ENCODE results near the gene GRM1.

The GRM1 gene

DNA sequence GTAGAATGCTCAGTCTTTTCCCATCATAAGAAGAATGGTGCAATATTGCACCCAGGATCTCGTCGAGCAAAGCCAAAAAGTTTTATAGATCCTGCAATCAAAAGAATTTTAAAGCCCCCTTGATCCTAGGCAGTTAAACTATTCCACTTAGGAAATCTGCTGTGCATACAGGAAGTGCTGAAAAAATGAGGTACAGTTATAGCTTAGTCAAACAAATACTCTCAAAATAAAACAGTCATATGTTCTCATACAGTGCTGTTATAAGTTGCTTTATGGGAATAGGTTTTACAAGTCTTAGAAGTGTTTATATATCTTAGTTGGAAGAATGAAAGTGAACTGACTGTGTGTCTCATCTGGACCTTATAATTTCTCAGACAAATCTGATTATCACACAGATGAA is 282.2 kb downstream of the GRM1 start:
- TF ChIP-seq, protein P1, sequence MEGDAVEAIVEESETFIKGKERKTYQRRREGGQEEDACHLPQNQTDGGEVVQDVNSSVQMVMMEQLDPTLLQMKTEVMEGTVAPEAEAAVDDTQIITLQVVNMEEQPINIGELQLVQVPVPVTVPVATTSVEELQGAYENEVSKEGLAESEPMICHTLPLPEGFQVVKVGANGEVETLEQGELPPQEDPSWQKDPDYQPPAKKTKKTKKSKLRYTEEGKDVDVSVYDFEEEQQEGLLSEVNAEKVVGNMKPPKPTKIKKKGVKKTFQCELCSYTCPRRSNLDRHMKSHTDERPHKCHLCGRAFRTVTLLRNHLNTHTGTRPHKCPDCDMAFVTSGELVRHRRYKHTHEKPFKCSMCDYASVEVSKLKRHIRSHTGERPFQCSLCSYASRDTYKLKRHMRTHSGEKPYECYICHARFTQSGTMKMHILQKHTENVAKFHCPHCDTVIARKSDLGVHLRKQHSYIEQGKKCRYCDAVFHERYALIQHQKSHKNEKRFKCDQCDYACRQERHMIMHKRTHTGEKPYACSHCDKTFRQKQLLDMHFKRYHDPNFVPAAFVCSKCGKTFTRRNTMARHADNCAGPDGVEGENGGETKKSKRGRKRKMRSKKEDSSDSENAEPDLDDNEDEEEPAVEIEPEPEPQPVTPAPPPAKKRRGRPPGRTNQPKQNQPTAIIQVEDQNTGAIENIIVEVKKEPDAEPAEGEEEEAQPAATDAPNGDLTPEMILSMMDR (conservative IDR thresholded peaks at IDR 0.05), result no peak
- no peak for TF ChIP-seq ZFX (IDR thresholded peaks at IDR 0.05)
- H3K27ac ChIP-seq, result no peak overlapping the region

DNA sequence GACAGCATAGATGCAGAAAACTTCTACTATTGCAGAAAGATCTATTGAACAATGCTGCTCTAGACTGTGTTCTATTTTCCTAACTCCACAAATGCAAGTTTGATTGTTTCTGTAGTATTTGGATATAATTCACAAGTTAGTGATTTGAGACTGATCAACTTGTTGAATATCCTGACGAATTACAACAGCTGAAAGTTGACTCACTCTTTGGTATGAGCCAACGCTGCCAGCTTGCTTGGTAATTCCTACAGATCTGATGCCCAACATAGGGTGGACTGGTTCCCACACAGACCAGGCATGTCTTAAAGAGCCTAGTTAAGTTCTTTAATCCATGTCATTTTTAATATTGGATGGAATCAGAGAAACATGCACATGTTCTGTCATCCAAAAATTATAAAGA is 283.7 kb downstream of the GRM1 start:
- H3K27ac ChIP-seq, result no peak overlapping the region
- TF ChIP-seq, protein P1 (conservative IDR thresholded peaks at IDR 0.05), result no peak
- TF ChIP-seq ZFX (IDR thresholded peaks at IDR 0.05), result no peak

DNA sequence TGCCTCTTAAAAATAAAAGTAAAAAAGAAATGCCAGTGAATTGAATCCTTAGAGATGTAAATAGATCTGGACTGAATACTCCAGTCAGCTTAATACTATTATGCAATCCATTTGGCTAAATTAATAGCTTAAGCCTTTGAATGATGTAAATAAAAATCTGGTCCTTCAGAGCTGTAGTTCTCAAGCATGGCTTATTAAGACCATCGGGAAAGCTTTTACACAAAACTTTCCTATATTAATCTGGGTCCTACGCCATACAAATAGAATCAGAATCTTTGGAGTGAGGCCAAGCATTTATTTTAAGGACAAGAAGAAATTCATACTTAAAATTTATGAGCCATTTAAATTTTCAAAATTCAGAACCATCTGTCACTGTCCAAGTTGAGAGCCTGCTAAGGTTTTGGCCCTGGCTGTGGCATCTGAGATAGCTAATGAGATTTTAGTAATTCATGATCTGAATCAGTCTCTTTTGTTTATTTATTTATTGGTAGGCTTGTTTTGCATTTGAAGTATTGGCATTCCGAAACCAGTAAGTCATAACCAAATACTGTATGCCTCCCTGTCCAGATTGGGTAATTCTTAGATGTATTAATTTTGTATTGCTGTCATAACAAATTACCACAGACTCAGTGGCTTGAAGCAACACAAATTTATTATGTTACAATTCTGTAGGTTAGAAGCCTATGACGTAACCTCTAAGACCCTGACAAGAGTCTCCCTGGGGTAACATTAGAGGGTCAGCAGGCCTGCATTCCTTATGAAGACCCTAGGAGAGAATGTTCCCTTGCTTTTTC is 286.7 kb downstream of the GRM1 start:
- TF ChIP-seq, protein P1 (conservative IDR thresholded peaks at IDR 0.05), result no peak
- no peak overlapping the region for H3K27ac ChIP-seq

DNA sequence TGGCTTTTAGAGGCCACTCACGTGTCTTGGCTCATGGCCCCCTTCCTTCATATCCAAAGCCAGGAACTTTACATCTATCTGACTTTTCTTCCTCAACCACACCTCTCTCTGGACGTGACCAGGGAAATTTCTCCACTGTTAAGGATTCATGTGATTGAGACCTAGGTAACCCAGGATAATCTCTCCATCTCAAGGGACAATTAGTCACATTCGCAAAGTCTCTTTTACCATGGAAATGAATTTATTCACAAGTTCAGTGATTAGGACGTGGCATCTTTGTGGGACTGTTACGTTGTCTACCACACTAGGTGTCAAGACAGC is 287.3 kb downstream of the GRM1 start:
- TF ChIP-seq, protein P1 (conservative IDR thresholded peaks at IDR 0.05), result no peak
- no peak for TF ChIP-seq ZFX (IDR thresholded peaks at IDR 0.05)
- H3K27ac ChIP-seq, result no peak overlapping the region

DNA sequence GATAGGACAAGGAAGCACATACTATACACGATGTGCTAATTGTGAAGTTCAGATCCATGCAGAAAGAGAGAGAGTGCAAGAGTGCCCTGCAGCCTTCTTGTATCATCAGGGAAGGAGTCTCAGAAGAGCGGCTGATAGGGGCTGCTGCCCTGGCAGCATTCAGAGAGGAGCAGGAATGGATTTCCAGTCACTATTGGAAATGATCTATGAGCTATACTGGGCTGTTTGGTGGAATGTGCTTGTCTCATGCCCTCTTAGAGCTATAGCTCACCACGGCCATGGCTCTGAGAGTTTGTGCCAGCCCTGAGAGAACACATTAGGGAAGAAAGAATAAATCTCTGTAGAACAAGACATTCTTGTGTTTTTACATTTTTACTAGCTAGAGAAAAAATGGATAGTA is 302.2 kb downstream of the GRM1 start:
- no peak overlapping the region for H3K27ac ChIP-seq
- no peak for TF ChIP-seq ZFX (IDR thresholded peaks at IDR 0.05)
- TF ChIP-seq, protein P1 (conservative IDR thresholded peaks at IDR 0.05), result no peak

DNA sequence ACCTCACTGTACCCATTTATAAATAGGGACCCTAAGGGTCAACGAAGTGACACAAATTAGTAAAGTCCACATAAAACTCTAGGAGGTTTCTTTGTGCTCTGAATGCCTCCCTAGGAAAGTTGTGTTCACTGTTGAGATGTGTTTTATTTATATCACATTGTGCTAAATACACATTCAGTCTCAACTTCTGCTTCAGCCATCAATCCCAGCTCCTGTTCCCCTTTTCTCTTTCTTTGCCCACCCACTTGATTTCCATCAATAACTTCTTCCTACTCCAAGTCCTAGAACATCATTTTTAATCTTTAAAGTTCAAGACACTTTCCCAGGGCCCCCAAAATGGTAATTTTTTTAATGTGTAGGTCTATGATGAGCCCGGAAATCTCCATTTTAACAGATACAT is 306.5 kb downstream of the GRM1 start:
- no peak overlapping the region for H3K27ac ChIP-seq
- TF ChIP-seq, protein P1 (conservative IDR thresholded peaks at IDR 0.05), result no peak
- TF ChIP-seq ZFX (IDR thresholded peaks at IDR 0.05), result no peak

DNA sequence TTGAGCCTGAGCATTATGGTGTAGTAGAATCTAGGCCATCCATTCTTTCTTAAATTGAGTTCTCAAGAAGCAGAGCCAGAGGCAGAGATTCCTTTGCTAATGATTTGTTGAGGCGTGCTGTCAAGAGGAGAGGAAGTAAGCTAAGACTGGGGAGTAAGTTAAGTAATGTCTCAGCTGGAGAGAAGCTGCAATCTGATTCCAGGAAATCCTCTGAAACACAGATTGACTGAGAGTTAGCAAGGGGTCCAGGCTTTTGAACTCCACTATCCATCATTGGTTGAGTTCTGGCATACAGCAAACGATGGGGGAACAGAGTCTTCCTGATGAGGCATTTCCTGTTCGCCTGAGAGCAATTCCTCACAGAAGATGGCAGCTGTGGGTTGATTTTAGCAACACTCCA is 307.3 kb downstream of the GRM1 start:
- TF ChIP-seq, protein P1 (conservative IDR thresholded peaks at IDR 0.05), result no peak
- no peak for TF ChIP-seq ZFX (IDR thresholded peaks at IDR 0.05)
- no peak overlapping the region for H3K27ac ChIP-seq

Measured in C4-2B (cell line).